ENCODE measurements around the gene FARSA. TPM values are rescaled to one million over a fixed set of nuclear protein-coding genes. Genes with fewer than 3 reads are reported as not detected.

FARSA gene
- total and polyA plus RNA-seq, 4 experiments from 2014 or later, result 53.8 to 68.1 (median 61.2) TPM

DNA sequence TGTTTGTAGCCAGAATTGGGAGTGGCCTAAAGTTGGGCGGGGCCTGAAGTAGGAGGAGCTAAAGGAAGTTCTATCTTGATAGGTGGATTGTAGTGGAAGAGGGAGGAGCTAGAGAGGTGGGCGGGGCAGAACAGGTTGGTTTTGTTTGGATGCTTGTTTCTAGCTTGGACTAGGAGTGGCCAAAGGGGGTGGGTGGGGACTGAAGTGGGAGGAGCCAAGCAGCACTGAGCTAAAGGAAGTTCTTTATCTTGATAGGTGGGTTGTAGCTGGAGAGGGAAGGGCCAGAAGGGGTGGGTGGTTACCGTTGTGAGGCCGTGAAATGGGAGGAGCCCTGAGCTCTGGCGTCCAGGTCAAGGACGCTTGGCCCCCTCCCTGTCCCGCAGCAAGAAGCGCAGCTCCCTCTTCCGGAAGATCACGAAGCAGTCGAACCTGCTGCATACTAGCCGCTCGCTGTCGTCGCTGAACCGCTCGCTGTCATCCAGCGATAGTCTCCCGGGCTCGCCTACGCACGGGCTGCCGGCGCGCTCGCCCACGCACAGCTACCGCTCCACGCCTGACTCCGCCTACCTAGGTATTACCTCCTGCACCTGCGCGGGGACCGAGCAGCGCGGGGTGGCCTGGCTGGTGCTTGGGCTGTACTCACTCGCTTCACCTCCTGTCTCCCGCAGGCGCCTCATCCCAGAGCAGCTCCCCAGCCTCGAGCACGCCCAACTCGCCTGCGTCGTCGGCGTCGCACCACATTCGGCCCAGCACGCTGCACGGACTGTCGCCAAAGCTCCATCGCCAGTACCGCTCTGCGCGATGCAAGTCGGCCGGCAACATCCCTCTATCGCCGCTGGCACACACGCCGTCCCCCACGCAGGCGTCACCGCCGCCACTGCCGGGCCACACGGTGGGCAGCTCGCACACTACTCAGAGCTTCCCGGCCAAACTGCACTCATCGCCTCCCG lies 60.3 kb downstream of the FARSA start:
- intact Hi-C loops (cut with micrococcal nuclease), result no loop called here
- Histone ChIP-seq H3K27me3 (ENCODE audit: insufficient read depth, low read length) (no peaks in the 10 kb centered on the region), H3K27ac (ENCODE audit: low read depth, low read length) (no peak overlapping the region), H3K9me3 (ENCODE audit: control insufficient read depth in 1 of 2, low read length in 2 of 2) (no peaks in the 10 kb centered on the region), H3K4me1 (ENCODE audit: insufficient read depth, low read length) (no peaks in the 10 kb centered on the region), H3K36me3 (ENCODE audit: insufficient read depth, low read length) (peaks cover 11% of the 10 kb centered on the region), H3K4me3 (ENCODE audit: low read length in 2 of 2) (no peak overlapping the region)
- Mint-ChIP-seq H3K9me3 (peaks cover 0 to 4% (median 0%) of the 10 kb centered on the region in 8 donors), H3K36me3 (peaks cover 21 to 29% of the 10 kb centered on the region in 2 donors), H3K4me3 (peak overlapping the region; percentile 34 to 76 (median 48)), H3K4me1 (peaks cover 2 to 14% (median 5%) of the 10 kb centered on the region in 4 donors), H3K27ac (peak overlapping the region in 6 of 7 donors; percentile 5 to 89 (median 64)), H3K27me3 (peaks cover 0 to 1% of the 10 kb centered on the region in 2 donors)
- POLR2A ChIA-PET (ENCODE audit: partially characterized antibody), result interaction anchor here (1.5 to 1.7 kb wide), 3 partner anchors 11 to 83 kb away, joined by 3 to 5 read pairs (median 4); no protein-coding TSS in a partner anchor
- CTCF ChIA-PET (ENCODE audit: partially characterized antibody), result interaction anchor here (0.9 to 3.0 kb wide), 7 partner anchors 9 to 111 kb away, joined by 4 to 16 read pairs (median 8); partner anchors contain the start of gene DNASE2
- peak; percentile 44 to 87 (median 58) for DNase-seq

Small RNA genes lying within 50 kb of the gene (microRNA-seq; reads per million reads assigned to microRNA genes)
- gene MIR5695 (ENCODE audit: borderline microRNAs expressed, borderline number of aligned reads, borderline replicate concordance), result not detected
- not detected for gene MIR6515 (ENCODE audit: borderline microRNAs expressed, borderline number of aligned reads, borderline replicate concordance)

Other genes starting within 250 kb of the FARSA start
- gene GNG14, start 245.7 kb downstream of the FARSA start, total RNA-seq, result not detected
- not detected for gene GNG14, start 245.7 kb downstream of the FARSA start, polyA plus RNA-seq
- gene FBXW9, start 237.1 kb downstream of the FARSA start, total RNA-seq, result 1 to 10 TPM; 4.5 to 4.9 TPM
- gene FBXW9, start 237.1 kb downstream of the FARSA start, polyA plus RNA-seq, result 1 to 10 TPM; 4.9 to 8.1 TPM
- gene TNPO2, start 209.8 kb downstream of the FARSA start, total RNA-seq, result 10 to 100 TPM; 66.0 to 67.2 TPM
- 1 to 10 TPM in 1 of 2 donors, under 1 TPM in 1; 0.60 to 1.8 TPM for gene TNPO2, start 209.8 kb downstream of the FARSA start, polyA plus RNA-seq
- gene TRIR, start 199.0 kb downstream of the FARSA start, total RNA-seq, result 100 to 1,000 TPM; 199 to 209 TPM
- gene TRIR, start 199.0 kb downstream of the FARSA start, polyA plus RNA-seq, result 100 to 1,000 TPM; 175 to 243 TPM
- gene GET3, start 196.2 kb downstream of the FARSA start, total RNA-seq, result 10 to 100 TPM; 30.8 to 34.5 TPM
- 100 to 1,000 TPM in 1 of 2 donors, 10 to 100 TPM in 1; 60.6 to 114 TPM for gene GET3, start 196.2 kb downstream of the FARSA start, polyA plus RNA-seq
- not detected for gene BEST2, start 181.9 kb downstream of the FARSA start, total RNA-seq
- gene BEST2, start 181.9 kb downstream of the FARSA start, polyA plus RNA-seq, result not detected
- gene HOOK2, start 158.2 kb downstream of the FARSA start, total RNA-seq, result 10 to 100 TPM; 23.3 to 24.2 TPM
- gene HOOK2, start 158.2 kb downstream of the FARSA start, polyA plus RNA-seq, result 1 to 10 TPM; 2.6 to 3.4 TPM
- 100 to 1,000 TPM; 103 to 106 TPM for gene JUNB, start 142.2 kb downstream of the FARSA start, total RNA-seq
- 1,000 to 10,000 TPM in 1 of 2 donors, 100 to 1,000 TPM in 1; 771 to 3,132 TPM for gene JUNB, start 142.2 kb downstream of the FARSA start, polyA plus RNA-seq
- gene PRDX2, start 131.9 kb downstream of the FARSA start, total RNA-seq, result 100 to 1,000 TPM; 116 to 120 TPM
- gene PRDX2, start 131.9 kb downstream of the FARSA start, polyA plus RNA-seq, result 100 to 1,000 TPM; 266 to 533 TPM
- gene THSD8, start 131.6 kb downstream of the FARSA start, total RNA-seq, result 1 to 10 TPM; 2.2 to 3.2 TPM
- gene THSD8, start 131.6 kb downstream of the FARSA start, polyA plus RNA-seq, result 1 to 10 TPM; 1.5 to 4.4 TPM
- 10 to 100 TPM; 10.5 to 12.6 TPM for gene RNASEH2A, start 127.1 kb downstream of the FARSA start, total RNA-seq
- gene RNASEH2A, start 127.1 kb downstream of the FARSA start, polyA plus RNA-seq, result 10 to 100 TPM; 16.9 to 23.5 TPM
- gene RTBDN, start 99.1 kb downstream of the FARSA start, total RNA-seq, result not detected
- gene RTBDN, start 99.1 kb downstream of the FARSA start, polyA plus RNA-seq, result not detected
- not detected for gene MAST1, start 95.2 kb downstream of the FARSA start, total RNA-seq
- gene MAST1, start 95.2 kb downstream of the FARSA start, polyA plus RNA-seq, result under 1 TPM in 1 of 2 donors, not detected in 1; 0.48 TPM
- gene DNASE2, start 52.3 kb downstream of the FARSA start, total RNA-seq, result 10 to 100 TPM; 31.6 to 32.8 TPM
- gene DNASE2, start 52.3 kb downstream of the FARSA start, polyA plus RNA-seq, result 10 to 100 TPM; 55.3 to 81.8 TPM
- gene KLF1, start 46.5 kb downstream of the FARSA start, total RNA-seq, result not detected
- not detected for gene KLF1, start 46.5 kb downstream of the FARSA start, polyA plus RNA-seq
- gene GCDH, start 42.6 kb downstream of the FARSA start, total RNA-seq, result 10 to 100 TPM; 63.9 to 66.1 TPM
- gene GCDH, start 42.6 kb downstream of the FARSA start, polyA plus RNA-seq, result 10 to 100 TPM; 16.5 to 27.4 TPM
- under 1 TPM in 1 of 2 experiments, not detected in 1; 0.79 TPM for gene SYCE2, start 14.4 kb downstream of the FARSA start, total RNA-seq
- gene SYCE2, start 14.4 kb downstream of the FARSA start, polyA plus RNA-seq, result not detected
- 100 to 1,000 TPM; 484 to 499 TPM for gene CALR, start 4.9 kb upstream of the FARSA start, total RNA-seq
- gene CALR, start 4.9 kb upstream of the FARSA start, polyA plus RNA-seq, result 100 to 1,000 TPM in 1 of 2 donors, 10 to 100 TPM in 1; 87.5 to 151 TPM
- gene RAD23A, start 12.2 kb upstream of the FARSA start, total RNA-seq, result 10 to 100 TPM; 88.6 to 98.4 TPM
- 100 to 1,000 TPM in 1 of 2 donors, 10 to 100 TPM in 1; 77.0 to 105 TPM for gene RAD23A, start 12.2 kb upstream of the FARSA start, polyA plus RNA-seq
- gene GADD45GIP1, start 23.5 kb upstream of the FARSA start, total RNA-seq, result 10 to 100 TPM; 14.7 to 17.9 TPM
- gene GADD45GIP1, start 23.5 kb upstream of the FARSA start, polyA plus RNA-seq, result 10 to 100 TPM; 61.0 to 65.1 TPM
- not detected for gene DAND5, start 35.9 kb upstream of the FARSA start, total RNA-seq
- not detected for gene DAND5, start 35.9 kb upstream of the FARSA start, polyA plus RNA-seq
- 1 to 10 TPM; 4.0 to 5.4 TPM for gene NFIX, start 61.8 kb upstream of the FARSA start, total RNA-seq
- under 1 TPM in 1 of 2 donors, not detected in 1; 0.09 TPM for gene NFIX, start 61.8 kb upstream of the FARSA start, polyA plus RNA-seq
- 10 to 100 TPM; 16.1 to 16.9 TPM for gene LYL1, start 169.1 kb upstream of the FARSA start, total RNA-seq
- 1 to 10 TPM; 2.3 to 9.4 TPM for gene LYL1, start 169.1 kb upstream of the FARSA start, polyA plus RNA-seq
- gene TRMT1, start 183.0 kb upstream of the FARSA start, total RNA-seq, result 10 to 100 TPM; 70.6 to 78.4 TPM
- gene TRMT1, start 183.0 kb upstream of the FARSA start, polyA plus RNA-seq, result 10 to 100 TPM; 18.0 to 24.9 TPM
- gene NACC1, start 184.6 kb upstream of the FARSA start, total RNA-seq, result 10 to 100 TPM; 25.8 to 34.1 TPM
- gene NACC1, start 184.6 kb upstream of the FARSA start, polyA plus RNA-seq, result 1 to 10 TPM in 1 of 2 donors, under 1 TPM in 1; 0.15 to 1.8 TPM
- gene STX10, start 216.7 kb upstream of the FARSA start, total RNA-seq, result 10 to 100 TPM; 63.7 to 64.0 TPM
- 10 to 100 TPM; 57.9 to 64.2 TPM for gene STX10, start 216.7 kb upstream of the FARSA start, polyA plus RNA-seq
- 100 to 1,000 TPM; 148 to 153 TPM for gene IER2, start 216.7 kb upstream of the FARSA start, total RNA-seq
- 100 to 1,000 TPM; 201 to 446 TPM for gene IER2, start 216.7 kb upstream of the FARSA start, polyA plus RNA-seq